ENCODE data around the gene EIF4EBP2. TPM values are rescaled to one million over a fixed set of nuclear protein-coding genes. Genes with fewer than 3 reads are reported as not detected.

Gene EIF4EBP2
- polyA plus RNA-seq, 2 of the 4 experiments (the other 2 are of a cell fraction) = 13.0 to 15.4 TPM

GRCh38 chr10:70405037-70405824, 1.3 kb downstream of the EIF4EBP2 start:
- Histone ChIP-seq H3K4me2 (peak overlapping the region; percentile 97), H3K9me3 (no peaks in the 10 kb centered on the region), H3K27ac (peak overlapping the region; percentile 75 to 92), H3K4me3 (peak overlapping the region; percentile 58), H3K4me1 (peaks cover 15% of the 10 kb centered on the region)
- no peak for TF ChIP-seq SMC3 (IDR thresholded peaks at IDR 0.05)
- no peak for TF ChIP-seq NPAS2 (CRISPR knock-in tag; IDR thresholded peaks at IDR 0.05; ENCODE audit: borderline replicate concordance)
- peak; percentile 76 to 94; a peak in 3 of 4 replicates for TF ChIP-seq CEBPB (IDR thresholded peaks at IDR 0.05)
- no peak for TF ChIP-seq SREBF2 (IDR thresholded peaks at IDR 0.05)
- TF ChIP-seq KDM1A (IDR thresholded peaks at IDR 0.05; ENCODE audit: low read depth) = no peak
- no peak for TF ChIP-seq KDM5A (IDR thresholded peaks at IDR 0.05)
- no peak for TF ChIP-seq HES2 (IDR thresholded peaks at IDR 0.05)
- TF ChIP-seq ATOH8 (CRISPR knock-in tag; IDR thresholded peaks at IDR 0.05; ENCODE audit: low read depth) = no peak
- no peak; the same call in 1 of the 2 replicates for TF ChIP-seq MAX (IDR thresholded peaks at IDR 0.05)
- no peak for TF ChIP-seq REST (IDR thresholded peaks at IDR 0.05)
- no peak for TF ChIP-seq CHD4 (IDR thresholded peaks at IDR 0.05; ENCODE audit: borderline replicate concordance)
- TF ChIP-seq FOSL2 (IDR thresholded peaks at IDR 0.05) = no peak
- TF ChIP-seq FOSL2 (CRISPR knock-in tag; IDR thresholded peaks at IDR 0.05) = no peak
- TF ChIP-seq CHD2 (IDR thresholded peaks at IDR 0.05; ENCODE audit: low read length, partially characterized antibody) = no peak
- no peak for TF ChIP-seq ZSCAN20 (CRISPR knock-in tag; IDR thresholded peaks at IDR 0.05)
- no peak for TF ChIP-seq ZC3H11A (IDR thresholded peaks at IDR 0.05)
- 0 out of 5 replicates have a peak, but pooled peaks of 1 of the 2 experiments have one; percentile 27 for TF ChIP-seq JUN (IDR thresholded peaks at IDR 0.05)
- TF ChIP-seq FOXS1 (CRISPR knock-in tag; IDR thresholded peaks at IDR 0.05) = no peak
- ChIA-PET CTCF (interaction anchor here (0.8 to 2.8 kb wide), 14 partner anchors 12 to 183 kb away, joined by 3 to 15 read pairs (median 4); partner anchors contain the start of gene LRRC20), POLR2A (interaction anchor here (0.6 to 2.0 kb wide), 5 partner anchors 12 to 235 kb away, joined by 3 to 9 read pairs (median 4); partner anchors contain the start of gene SAR1A)
- DNase-seq (ENCODE audit: low read depth in 1 of 2, low spot score in 1 of 2) = peak; percentile 40 to 81
- FAIRE-seq = no peak
- peak; percentile 60 to 82 for ATAC-seq
- WGBS (ENCODE audit: missing lambda C conversion rate) = 6% methylated on average over 18 of the region's 18 CpGs

GRCh38 chr10:70409772-70410171, 5.8 kb downstream of the EIF4EBP2 start:
- POLR2A ChIA-PET = no interaction called here
- H3K4me1 ChIP-seq = peaks cover 13% of the 10 kb centered on the region
- 98% methylated on average over 3 of the region's 3 CpGs for WGBS (ENCODE audit: missing lambda C conversion rate)
- H3K4me3 ChIP-seq = no peak overlapping the region
- TF ChIP-seq TP53 (CRISPR knock-in tag; IDR thresholded peaks at IDR 0.05) (no peak), JUN (IDR thresholded peaks at IDR 0.05) (no peak), ZC3H11A (IDR thresholded peaks at IDR 0.05) (no peak)
- no peak overlapping the region for H3K4me2 ChIP-seq
- H3K9me3 ChIP-seq = no peaks in the 10 kb centered on the region
- no peak overlapping the region for H3K27ac ChIP-seq
- no peak for DNase-seq (ENCODE audit: low read depth in 1 of 2, low spot score in 1 of 2)
- CTCF ChIA-PET = interaction anchor here (0.7 to 1.1 kb wide), 4 partner anchors 12 to 515 kb away, joined by 3 to 4 read pairs (median 4); no protein-coding TSS in a partner anchor
- ATAC-seq = no peak
- FAIRE-seq = no peak
